Activated T-helper 17 cell treated with anti-CD3 and anti-CD28 coated beads, Interleukin-2, amount 50 U/mL, for 72 hours (primary cell): ENCODE measurements around the gene PLA2G4C. TPM values are rescaled to one million over a fixed set of nuclear protein-coding genes. Genes with fewer than 3 reads are reported as not detected.

Experiments
- ATAC-seq: fragments of 150-1000 bp; cut with Tn5 transposase; replicated peaks from 2 replicates; pipeline ENCODE4 v1.10.0; 2021; ENCODE audit warnings: mild to moderate bottlenecking, moderate library complexity
- H3K27ac Mint-ChIP-seq: one replicate; pipeline ENCODE4 v1.8.0; 2022; ENCODE audit warnings: mixed read lengths
- H3K27me3 Mint-ChIP-seq: one replicate; pipeline ENCODE4 v1.8.0; 2022; ENCODE audit warnings: mixed read lengths
- H3K36me3 Mint-ChIP-seq: one replicate; pipeline ENCODE4 v1.8.0; 2022; ENCODE audit warnings: low read depth, mild to moderate bottlenecking, mixed read lengths
- H3K4me1 Mint-ChIP-seq: one replicate; pipeline ENCODE4 v1.8.0; 2022; ENCODE audit warnings: mixed read lengths
- H3K4me3 Mint-ChIP-seq: one replicate; pipeline ENCODE4 v1.8.0; 2022; ENCODE audit warnings: mild to moderate bottlenecking, mixed read lengths
- H3K9me3 Mint-ChIP-seq: one replicate; pipeline ENCODE4 v1.8.0; 2022; ENCODE audit warnings: mixed read lengths
- total RNA-seq, 2 donors: library from RNA; stranded (reverse); gene quantifications; one replicate each; pipeline ENCODE4 v1.2.3, GENCODE V29; 2022

Gene PLA2G4C
- total RNA-seq, 2 donors from 2014 or later: 9.0 to 57.2 TPM

DNA sequence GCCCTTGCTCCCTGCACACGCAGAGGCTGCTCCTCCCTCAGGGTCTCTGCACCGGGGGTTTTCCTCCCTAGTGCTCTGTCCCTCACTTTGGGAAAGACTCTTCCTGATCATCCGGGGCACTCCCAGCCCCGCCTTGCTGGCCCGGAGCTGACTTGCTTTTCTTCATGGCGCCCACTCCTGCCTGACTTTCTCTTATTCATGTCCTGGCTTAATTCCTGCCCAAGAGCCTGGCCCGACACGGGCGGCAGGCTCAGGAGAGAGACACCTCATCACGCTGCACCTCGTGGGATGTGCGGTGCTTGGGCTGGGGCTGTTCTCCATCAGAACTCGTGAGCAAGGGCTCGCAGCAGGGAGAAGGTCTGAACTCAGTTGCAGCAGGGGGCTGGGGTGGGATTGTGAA lies 11.8 kb upstream of the PLA2G4C start:
- Mint-ChIP-seq H3K4me3 (peak overlapping the region; percentile 42), H3K27ac (peak overlapping the region; percentile 78), H3K27me3 (no peaks in the 10 kb centered on the region), H3K9me3 (no peaks in the 10 kb centered on the region), H3K4me1 (peaks cover 13% of the 10 kb centered on the region), H3K36me3 (peaks cover 94% of the 10 kb centered on the region)
- no peak for ATAC-seq

DNA sequence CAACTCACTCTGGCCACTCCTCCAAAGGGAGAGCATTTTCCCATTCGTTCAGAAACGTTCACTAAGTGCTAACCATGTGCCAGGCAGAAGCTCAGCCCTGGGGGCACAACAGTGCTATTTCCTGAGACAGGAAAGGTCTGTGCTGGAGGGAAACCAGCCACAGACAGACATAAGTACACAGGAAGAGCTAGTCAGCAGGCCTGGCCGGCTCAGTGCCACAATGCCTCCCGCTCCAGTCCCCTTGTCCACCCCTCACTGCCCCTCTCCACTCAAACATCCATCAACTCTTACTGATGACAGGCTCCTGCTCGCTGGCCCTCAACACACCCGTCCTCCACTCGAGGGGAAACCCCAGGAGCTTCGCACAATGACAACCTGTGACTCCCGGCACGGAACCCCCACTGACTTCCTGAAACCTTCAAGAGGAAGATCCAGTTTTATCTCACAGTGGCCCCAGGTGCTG lies 11.3 kb upstream of the PLA2G4C start:
- Mint-ChIP-seq H3K4me1 (peaks cover 13% of the 10 kb centered on the region), H3K4me3 (peak overlapping the region; percentile 42), H3K27ac (peak overlapping the region; percentile 78), H3K36me3 (peaks cover 92% of the 10 kb centered on the region), H3K9me3 (no peaks in the 10 kb centered on the region), H3K27me3 (no peaks in the 10 kb centered on the region)
- ATAC-seq: peak; percentile 69

DNA sequence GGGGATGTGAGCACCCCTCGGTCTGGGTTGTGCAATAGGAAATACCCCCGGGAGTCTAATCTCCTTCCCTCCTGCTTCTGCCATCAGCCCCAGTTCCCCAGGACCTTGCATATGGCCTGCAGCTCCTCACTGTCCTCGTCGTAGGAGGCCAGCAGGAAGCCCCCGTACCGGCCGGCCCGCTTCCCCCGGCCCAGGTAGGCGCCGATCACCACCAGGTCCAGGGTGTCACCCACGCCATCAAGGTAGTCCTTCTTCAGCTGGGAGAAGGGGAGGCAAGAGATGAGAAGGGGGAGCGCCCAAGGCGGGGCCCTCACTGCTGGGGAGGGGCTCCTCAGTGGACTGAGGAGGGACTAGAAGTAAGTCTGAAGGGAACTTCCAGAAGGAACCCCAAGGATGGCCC lies 10.4 kb upstream of the PLA2G4C start:
- Mint-ChIP-seq H3K4me3 (no peak overlapping the region), H3K27me3 (no peaks in the 10 kb centered on the region), H3K27ac (no peak overlapping the region), H3K36me3 (peaks cover 84% of the 10 kb centered on the region), H3K4me1 (peaks cover 13% of the 10 kb centered on the region), H3K9me3 (no peaks in the 10 kb centered on the region)
- ATAC-seq: no peak

DNA sequence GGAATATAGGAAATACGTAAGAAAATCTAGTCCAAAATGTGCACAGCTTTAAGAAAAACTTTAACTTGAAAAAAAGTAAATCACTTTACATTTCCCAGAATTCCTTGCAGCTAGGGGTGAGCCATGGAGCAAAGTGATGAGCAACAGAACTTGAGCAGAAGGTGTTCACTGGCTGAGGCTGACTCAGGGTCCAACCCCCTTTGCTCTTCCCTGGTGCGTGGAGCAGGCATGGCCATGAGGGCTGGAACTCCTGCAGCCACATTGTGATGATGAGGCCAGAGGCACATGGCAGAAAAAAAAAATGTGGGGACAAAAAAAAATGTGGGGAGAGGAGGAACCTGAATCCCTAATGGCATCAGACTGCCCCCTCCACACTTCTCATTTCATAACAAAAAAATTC lies 9.9 kb upstream of the PLA2G4C start:
- ATAC-seq: no peak
- H3K9me3 Mint-ChIP-seq: no peaks in the 10 kb centered on the region
- no peak overlapping the region for H3K27ac Mint-ChIP-seq
- H3K4me1 Mint-ChIP-seq: peaks cover 13% of the 10 kb centered on the region
- peaks cover 83% of the 10 kb centered on the region for H3K36me3 Mint-ChIP-seq
- H3K27me3 Mint-ChIP-seq: no peaks in the 10 kb centered on the region
- H3K4me3 Mint-ChIP-seq: no peak overlapping the region

DNA sequence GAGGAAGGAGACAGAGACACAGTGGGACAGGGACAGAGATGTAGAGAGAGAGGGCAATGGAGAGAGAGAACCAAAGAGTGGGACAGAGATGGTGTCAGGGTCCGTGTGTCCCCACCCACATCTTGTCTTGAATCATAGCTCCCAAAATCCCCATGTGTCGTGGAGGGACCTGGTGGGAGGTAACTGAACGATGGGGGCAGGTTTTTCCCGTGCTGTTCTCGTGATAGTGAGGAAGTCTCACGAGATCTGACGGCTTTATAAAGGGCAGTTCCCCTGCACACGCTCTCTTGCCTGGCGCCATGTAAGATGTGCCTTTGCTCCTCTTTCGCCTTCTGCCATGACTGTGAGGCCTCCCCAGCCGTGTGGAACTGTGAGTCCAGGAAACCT lies 7.5 kb upstream of the PLA2G4C start:
- Mint-ChIP-seq H3K4me3 (no peak overlapping the region), H3K9me3 (no peaks in the 10 kb centered on the region), H3K4me1 (peaks cover 6% of the 10 kb centered on the region), H3K36me3 (peaks cover 77% of the 10 kb centered on the region), H3K27me3 (no peaks in the 10 kb centered on the region), H3K27ac (peak overlapping the region; percentile 86)
- ATAC-seq: no peak

DNA sequence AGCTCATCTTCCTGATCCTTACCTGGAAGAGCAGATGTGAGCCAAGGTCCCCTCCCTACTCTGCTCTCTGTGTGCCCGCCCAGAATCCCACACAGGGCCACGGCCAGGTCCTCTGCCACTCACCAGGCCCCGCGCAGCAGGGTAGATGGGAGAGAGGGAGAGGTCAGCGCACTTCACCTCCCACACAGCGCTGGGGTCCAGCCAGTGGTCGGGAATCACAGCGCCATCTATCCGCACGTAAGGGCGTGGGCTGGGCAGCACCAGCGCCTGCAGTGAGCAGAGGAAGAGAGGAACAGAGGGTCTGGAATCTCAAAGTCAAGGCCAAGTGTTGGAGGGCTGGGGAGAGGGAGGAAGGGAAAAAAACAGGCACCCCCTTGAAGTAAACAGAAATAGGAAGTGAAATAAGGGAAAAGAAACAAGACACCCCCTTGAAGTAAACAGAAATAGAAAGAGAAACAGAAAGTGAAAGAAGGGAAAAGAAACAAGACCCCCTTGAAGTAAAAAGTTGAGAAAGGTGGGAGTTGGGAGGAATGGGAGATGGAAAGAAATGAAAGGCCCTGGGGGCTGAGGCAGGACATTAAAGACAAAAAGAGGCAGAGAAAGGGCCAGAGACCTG lies 7.0 kb upstream of the PLA2G4C start:
- H3K9me3 Mint-ChIP-seq: no peaks in the 10 kb centered on the region
- peak overlapping the region; percentile 86 for H3K27ac Mint-ChIP-seq
- no peak for ATAC-seq
- H3K4me3 Mint-ChIP-seq: no peak overlapping the region
- peaks cover 74% of the 10 kb centered on the region for H3K36me3 Mint-ChIP-seq
- no peaks in the 10 kb centered on the region for H3K27me3 Mint-ChIP-seq
- peaks cover 6% of the 10 kb centered on the region for H3K4me1 Mint-ChIP-seq

DNA sequence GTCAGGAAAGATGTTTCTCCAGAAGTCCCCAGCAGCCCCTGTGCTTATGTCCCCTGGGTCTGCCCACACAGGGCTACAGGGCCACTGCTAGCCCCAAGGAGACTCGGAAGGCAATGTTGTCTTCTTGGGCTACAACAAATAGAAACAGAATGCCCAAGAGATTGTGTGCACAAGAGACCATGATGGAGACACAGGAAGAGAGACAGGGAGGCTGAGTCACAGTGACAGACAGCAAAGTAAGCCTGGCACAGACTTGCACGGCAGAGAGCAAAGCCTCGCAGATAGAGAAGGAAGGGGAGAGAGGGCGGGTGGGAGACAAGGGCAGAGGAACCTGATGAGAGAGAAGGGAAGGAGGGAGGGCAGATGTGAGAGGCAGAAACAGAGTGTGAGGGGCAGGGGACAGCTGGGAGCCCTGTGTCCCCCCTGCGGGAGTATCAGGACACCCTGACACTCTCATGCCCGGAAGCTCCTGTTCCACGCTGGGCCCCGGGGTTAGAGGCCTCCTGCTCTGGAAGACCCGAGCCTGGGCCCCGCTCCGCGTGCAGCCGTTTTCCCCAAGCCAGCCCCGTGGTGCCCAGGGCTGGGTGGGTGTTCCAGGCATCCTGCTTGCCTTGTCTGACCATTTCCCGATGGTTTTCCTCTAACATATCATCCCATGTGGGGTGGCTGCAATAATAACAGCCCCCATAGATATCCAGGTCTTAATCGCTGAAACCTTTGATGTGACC lies 2.7 kb upstream of the PLA2G4C start:
- Mint-ChIP-seq H3K27ac (peak overlapping the region; percentile 42), H3K36me3 (peaks cover 43% of the 10 kb centered on the region), H3K9me3 (no peaks in the 10 kb centered on the region), H3K27me3 (no peaks in the 10 kb centered on the region), H3K4me1 (no peaks in the 10 kb centered on the region), H3K4me3 (no peak overlapping the region)
- ATAC-seq: no peak

DNA sequence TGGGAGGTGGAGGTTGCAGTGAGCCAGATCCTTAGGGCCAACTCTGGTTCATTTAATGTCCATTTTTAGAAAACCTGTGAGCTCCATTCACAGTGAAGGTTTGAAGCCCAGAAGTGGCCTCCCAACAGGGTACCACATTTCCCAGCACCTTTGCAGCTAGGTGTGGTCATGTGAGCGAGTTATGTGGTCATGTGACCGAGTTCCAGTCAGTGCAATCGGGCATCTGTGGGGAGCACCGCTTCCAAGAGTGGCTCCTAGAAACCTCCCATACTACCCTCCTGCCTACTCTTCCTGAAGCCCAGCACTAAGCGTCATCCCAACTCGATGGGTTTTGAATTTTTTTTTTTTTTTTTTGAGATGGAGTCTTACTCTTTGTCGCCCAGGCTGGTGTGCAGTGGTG lies 663 bp upstream of the PLA2G4C start:
- H3K9me3 Mint-ChIP-seq: no peaks in the 10 kb centered on the region
- no peaks in the 10 kb centered on the region for H3K27me3 Mint-ChIP-seq
- H3K4me1 Mint-ChIP-seq: peaks cover 6% of the 10 kb centered on the region
- peaks cover 31% of the 10 kb centered on the region for H3K36me3 Mint-ChIP-seq
- no peak for ATAC-seq
- H3K4me3 Mint-ChIP-seq: peak overlapping the region; percentile 89
- peak overlapping the region; percentile 95 for H3K27ac Mint-ChIP-seq

DNA sequence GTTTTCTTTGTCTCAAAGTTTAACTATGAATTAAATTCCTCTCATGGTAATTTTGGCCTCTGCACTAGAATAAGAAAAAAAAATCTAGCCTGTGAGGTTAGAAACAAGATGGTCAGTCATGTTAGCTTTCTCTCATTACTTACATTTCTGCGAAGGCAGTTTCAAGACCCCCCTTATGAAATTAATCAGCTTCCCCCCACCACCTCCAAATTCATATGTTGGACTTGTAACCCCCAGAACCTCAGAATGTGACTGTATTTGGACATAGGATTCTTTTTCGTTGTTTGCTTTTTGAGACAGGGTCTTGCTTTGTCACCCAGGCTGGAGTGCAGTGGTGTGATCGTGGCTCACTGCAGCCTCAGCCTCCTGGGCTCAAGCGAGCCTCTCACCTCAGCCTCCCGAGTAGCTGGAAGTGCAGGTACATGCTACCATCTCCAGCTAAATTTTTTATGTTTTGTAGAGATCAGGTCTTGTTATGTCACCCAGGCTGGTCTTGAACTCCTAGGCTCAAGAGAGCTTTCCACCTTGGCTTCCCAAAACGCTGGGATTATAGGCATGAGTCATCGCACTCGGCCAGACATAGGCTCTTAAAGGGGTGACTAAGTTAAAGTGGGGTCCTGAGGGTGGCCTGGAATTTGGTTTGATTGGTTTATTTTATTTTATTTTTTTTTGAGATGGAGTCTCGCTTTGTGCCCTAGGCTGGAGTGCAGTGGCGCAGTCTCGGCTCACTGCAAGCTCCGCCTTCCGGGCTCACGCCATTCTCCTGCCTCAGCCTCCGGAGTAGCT lies 1.4 kb downstream of the PLA2G4C start:
- no peak for ATAC-seq
- Mint-ChIP-seq H3K4me3 (peak overlapping the region; percentile 89), H3K36me3 (peaks cover 17% of the 10 kb centered on the region), H3K9me3 (no peaks in the 10 kb centered on the region), H3K4me1 (peaks cover 6% of the 10 kb centered on the region), H3K27ac (peak overlapping the region; percentile 73), H3K27me3 (no peaks in the 10 kb centered on the region)

DNA sequence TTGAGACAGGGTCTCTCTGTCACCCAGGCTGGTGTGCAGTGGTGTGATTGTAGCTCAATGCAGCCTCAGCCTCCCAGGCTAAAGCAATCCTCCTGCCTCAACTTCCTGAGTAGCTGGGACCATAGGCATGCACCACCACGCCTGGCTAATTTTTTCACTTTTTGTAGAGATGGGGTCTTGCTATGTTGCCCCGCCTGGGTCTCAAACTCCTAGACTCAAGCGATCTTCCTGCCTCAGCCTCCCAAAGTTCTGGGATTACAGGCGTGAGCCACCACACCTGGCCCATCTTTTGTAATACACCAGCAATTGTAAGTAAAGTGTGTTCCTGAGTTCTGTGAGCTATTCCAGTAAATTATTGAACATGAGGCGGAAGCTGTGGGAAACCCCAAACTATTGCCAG lies 6.7 kb downstream of the PLA2G4C start:
- H3K36me3 Mint-ChIP-seq: peaks cover 11% of the 10 kb centered on the region
- no peak for ATAC-seq
- H3K9me3 Mint-ChIP-seq: no peaks in the 10 kb centered on the region
- peaks cover 12% of the 10 kb centered on the region for H3K4me1 Mint-ChIP-seq
- H3K27me3 Mint-ChIP-seq: no peaks in the 10 kb centered on the region
- no peak overlapping the region for H3K4me3 Mint-ChIP-seq
- no peak overlapping the region for H3K27ac Mint-ChIP-seq

DNA sequence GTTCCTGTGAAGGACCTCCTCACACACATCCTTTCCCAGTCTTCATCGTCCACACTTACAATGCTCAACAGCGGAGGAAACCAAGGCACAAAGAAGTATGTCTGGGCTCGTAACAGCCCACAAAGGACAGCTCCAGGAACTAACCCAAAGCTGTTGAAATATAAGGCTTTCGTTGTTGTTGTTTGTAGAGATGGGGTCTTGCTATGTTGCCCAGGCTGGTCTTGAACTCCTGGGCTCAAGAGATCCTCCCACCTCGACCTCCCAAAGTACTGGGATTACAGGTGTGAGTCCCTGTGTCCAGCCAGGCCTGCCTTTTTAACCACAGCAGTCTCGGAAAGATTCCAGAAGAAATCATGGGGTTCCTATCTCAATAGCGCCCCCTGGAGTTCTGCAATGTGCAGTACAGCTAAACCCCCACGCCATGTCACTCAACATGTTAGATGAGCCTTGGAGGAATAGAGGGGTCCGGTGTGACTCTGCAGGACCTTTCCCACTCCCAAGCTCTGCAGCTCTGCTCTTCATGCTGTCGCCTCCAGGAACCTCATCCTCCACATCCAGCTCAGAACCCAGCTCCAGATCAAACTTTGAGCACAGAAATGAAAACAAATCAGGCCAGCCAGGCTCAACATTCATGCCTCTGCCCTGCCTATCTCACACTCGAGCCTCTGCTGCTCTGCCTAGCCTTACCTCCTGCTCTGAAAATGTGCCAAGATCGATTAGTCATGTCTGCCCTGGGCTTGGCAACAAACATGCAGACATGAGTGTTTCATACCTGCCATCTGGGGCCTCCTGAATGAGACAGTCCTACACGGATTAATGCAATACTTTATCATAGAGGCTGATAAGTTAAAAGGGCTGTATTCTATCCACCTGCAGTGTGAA lies 7.5 kb downstream of the PLA2G4C start:
- Mint-ChIP-seq H3K27ac (no peak overlapping the region), H3K4me1 (peaks cover 11% of the 10 kb centered on the region), H3K27me3 (no peaks in the 10 kb centered on the region), H3K9me3 (no peaks in the 10 kb centered on the region), H3K36me3 (peaks cover 13% of the 10 kb centered on the region), H3K4me3 (no peak overlapping the region)
- ATAC-seq: peak; percentile 45

DNA sequence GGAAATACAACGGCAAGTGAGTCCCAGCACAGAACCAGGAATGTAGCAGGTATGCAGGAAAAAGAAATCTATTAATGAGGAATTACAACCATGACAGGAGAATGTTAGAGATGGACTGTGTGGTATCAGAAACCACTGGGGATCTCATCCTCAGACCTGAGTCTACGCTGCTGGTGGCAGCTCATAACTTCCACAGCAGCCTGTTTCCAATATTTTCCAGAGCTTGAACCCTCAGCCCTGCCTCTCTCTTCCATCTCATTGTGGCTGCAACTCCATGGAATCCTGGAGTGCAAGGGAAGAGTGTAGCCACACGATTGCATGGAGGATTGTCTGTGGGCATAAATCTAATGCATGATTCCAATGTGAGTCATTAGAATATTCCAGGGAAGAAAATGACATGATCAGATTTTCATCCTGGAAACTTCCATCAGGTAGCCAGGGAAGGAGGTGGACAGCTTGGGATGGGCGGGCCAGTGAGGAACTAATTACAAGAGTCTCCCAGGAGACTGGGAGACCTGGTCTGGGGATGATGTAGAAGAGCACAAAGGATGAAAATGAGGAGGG lies 14.9 kb downstream of the PLA2G4C start:
- Mint-ChIP-seq H3K27me3 (no peaks in the 10 kb centered on the region), H3K36me3 (peaks cover 55% of the 10 kb centered on the region), H3K4me3 (no peak overlapping the region), H3K27ac (no peak overlapping the region), H3K9me3 (peaks cover 6% of the 10 kb centered on the region), H3K4me1 (no peaks in the 10 kb centered on the region)
- ATAC-seq: no peak

DNA sequence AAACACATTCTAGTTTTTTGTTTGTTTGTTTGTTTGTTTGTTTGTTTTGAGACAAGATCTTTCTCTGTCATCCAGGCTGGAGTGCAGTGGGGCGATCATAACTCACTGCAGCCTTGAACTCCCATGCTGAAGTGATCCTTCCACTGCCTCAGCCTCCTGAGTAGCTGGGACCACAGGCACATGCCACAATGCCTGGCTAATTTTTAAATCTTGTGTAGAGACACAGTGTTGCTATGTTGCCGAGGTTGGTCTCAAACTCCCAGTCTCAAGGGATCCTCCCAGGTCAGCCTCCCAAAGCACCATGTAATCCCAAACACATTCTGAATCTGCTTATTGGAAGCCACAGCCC lies 15.8 kb downstream of the PLA2G4C start:
- Mint-ChIP-seq H3K27me3 (peaks cover 4% of the 10 kb centered on the region), H3K4me3 (no peak overlapping the region), H3K36me3 (peaks cover 55% of the 10 kb centered on the region), H3K4me1 (no peaks in the 10 kb centered on the region), H3K9me3 (peaks cover 6% of the 10 kb centered on the region), H3K27ac (no peak overlapping the region)
- peak; percentile 27 for ATAC-seq
